ENCODE measurements around the gene TIMM21. TPM values are rescaled to one million over a fixed set of nuclear protein-coding genes. Genes with fewer than 3 reads are reported as not detected.

The TIMM21 gene, protein sequence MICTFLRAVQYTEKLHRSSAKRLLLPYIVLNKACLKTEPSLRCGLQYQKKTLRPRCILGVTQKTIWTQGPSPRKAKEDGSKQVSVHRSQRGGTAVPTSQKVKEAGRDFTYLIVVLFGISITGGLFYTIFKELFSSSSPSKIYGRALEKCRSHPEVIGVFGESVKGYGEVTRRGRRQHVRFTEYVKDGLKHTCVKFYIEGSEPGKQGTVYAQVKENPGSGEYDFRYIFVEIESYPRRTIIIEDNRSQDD
- total RNA-seq (2022; extraction: Qiagen RNA extraction; ENCODE audit: low read depth), result 53.5 to 69.7 TPM (median 62.0 TPM) in 5 replicates

DNA sequence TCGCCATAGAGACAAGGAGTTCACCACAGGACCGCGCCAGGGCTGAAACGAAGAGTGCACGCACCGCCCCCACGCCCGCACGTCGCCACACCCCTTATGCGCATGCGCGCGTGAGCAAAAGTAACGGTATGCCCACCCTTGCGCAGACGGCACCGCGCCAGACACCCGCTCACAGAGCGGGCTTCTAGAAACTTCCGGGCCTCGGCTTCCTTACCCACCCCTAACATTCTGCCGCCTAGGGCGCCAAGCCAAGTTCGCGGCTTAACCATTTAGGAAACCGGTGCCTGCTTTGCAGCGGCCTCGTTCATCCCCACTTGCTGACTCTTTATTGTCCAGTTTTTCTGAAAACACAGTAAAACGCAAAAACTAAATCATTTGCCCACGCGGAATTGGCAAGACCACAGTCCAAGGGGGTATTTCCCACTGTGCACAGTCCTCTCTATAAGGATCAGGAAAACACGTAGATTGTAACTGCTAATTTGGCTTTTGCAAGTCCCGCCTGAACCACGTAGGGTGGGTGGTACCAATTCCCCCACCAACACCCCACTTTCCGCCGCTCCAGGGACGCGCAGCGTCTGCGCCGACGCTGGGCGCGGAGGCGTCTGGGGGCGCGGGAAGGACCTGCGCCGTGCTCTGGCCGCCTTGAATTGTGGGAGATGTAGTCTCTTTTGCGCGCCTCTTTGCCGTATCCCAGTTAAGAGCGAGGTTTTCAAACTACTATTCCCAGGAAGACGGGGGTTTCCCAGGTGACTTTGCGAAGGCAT is at the start of gene TIMM21, which contains the start of gene FBXO15:
Gene TIMM21, plus strand, starts transcription at position 745 of the 764 bp plus-strand sequence. CDS start 286 bp downstream, outside the sequence.
Gene FBXO15, minus strand, starts transcription at position 56 of the 764 bp plus-strand sequence. Its CDS starts 49 bp downstream, at position 7.

Other genes with a start within 250 kb of the TIMM21 start
- gene FBXO15, start 689 bp upstream of the TIMM21 start, total RNA-seq (2022; extraction: Qiagen RNA extraction; ENCODE audit: low read depth), result 0.67 to 1.3 TPM (median 0.78 TPM) in 4 of 5 replicates, not detected in the other
- gene CYB5A, start 143.4 kb downstream of the TIMM21 start, total RNA-seq (2022; extraction: Qiagen RNA extraction; ENCODE audit: low read depth), result 113 to 129 TPM (median 120 TPM) in 5 replicates
- not detected in 5 replicates for gene C18orf63, start 167.3 kb downstream of the TIMM21 start, total RNA-seq (2022; extraction: Qiagen RNA extraction; ENCODE audit: low read depth)

Measured in A549 treated with CpdA at 1 μM for 4 hours (cell line).